ENCODE measurements around the gene ATP6V0E1. TPM values are rescaled to one million over a fixed set of nuclear protein-coding genes. Genes with fewer than 3 reads are reported as not detected.

ATP6V0E1 gene
- polyA plus RNA-seq, 1 donor from 2014 or later: 53.0 TPM

- H2AFZ ChIP-seq (ENCODE audit: low read depth, low read length): no peak overlapping the region
- H4K20me1 ChIP-seq (ENCODE audit: insufficient read depth): no peaks in the 10 kb centered on the region
- TF ChIP-seq, protein P1, sequence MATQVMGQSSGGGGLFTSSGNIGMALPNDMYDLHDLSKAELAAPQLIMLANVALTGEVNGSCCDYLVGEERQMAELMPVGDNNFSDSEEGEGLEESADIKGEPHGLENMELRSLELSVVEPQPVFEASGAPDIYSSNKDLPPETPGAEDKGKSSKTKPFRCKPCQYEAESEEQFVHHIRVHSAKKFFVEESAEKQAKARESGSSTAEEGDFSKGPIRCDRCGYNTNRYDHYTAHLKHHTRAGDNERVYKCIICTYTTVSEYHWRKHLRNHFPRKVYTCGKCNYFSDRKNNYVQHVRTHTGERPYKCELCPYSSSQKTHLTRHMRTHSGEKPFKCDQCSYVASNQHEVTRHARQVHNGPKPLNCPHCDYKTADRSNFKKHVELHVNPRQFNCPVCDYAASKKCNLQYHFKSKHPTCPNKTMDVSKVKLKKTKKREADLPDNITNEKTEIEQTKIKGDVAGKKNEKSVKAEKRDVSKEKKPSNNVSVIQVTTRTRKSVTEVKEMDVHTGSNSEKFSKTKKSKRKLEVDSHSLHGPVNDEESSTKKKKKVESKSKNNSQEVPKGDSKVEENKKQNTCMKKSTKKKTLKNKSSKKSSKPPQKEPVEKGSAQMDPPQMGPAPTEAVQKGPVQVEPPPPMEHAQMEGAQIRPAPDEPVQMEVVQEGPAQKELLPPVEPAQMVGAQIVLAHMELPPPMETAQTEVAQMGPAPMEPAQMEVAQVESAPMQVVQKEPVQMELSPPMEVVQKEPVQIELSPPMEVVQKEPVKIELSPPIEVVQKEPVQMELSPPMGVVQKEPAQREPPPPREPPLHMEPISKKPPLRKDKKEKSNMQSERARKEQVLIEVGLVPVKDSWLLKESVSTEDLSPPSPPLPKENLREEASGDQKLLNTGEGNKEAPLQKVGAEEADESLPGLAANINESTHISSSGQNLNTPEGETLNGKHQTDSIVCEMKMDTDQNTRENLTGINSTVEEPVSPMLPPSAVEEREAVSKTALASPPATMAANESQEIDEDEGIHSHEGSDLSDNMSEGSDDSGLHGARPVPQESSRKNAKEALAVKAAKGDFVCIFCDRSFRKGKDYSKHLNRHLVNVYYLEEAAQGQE (IDR thresholded peaks at IDR 0.05; ENCODE audit: borderline replicate concordance): no peak
- no peak for TF ChIP-seq EP300 (conservative IDR thresholded peaks at IDR 0.05; ENCODE audit: poor library complexity, severe bottlenecking)
- TF ChIP-seq RAD21 (conservative IDR thresholded peaks at IDR 0.05): no peak
- TF ChIP-seq POLR2AphosphoS5 (IDR thresholded peaks at IDR 0.05): no peak
- no peak for TF ChIP-seq TAF1 (IDR thresholded peaks at IDR 0.05; ENCODE audit: low read depth)
- no peak for TF ChIP-seq EZH2 (IDR thresholded peaks at IDR 0.05; ENCODE audit: borderline replicate concordance, insufficient read depth, low read length, poor library complexity, severe bottlenecking)
- TF ChIP-seq MXI1 (conservative IDR thresholded peaks at IDR 0.05; ENCODE audit: poor library complexity, severe bottlenecking): no peak
- TF ChIP-seq SMC3 (conservative IDR thresholded peaks at IDR 0.05; ENCODE audit: poor library complexity): no peak
- TF ChIP-seq CTCF (IDR thresholded peaks at IDR 0.05; ENCODE audit: poor library complexity, severe bottlenecking): no peak
- peaks cover 26% of the 10 kb centered on the region for H3K79me2 ChIP-seq (replicated peaks; ENCODE audit: insufficient read depth, low read length)
- no peak overlapping the region for H3K9ac ChIP-seq (ENCODE audit: low read length)
- H3F3A ChIP-seq (ENCODE audit: insufficient read depth, low read length, poor library complexity, severe bottlenecking): no peaks in the 10 kb centered on the region
- H3K9me2 ChIP-seq (ENCODE audit: insufficient read depth, low read length): no peaks in the 10 kb centered on the region
- H3K4me2 ChIP-seq (ENCODE audit: low read length): no peak overlapping the region
- H3K4me3 ChIP-seq (ENCODE audit: low read length): no peak overlapping the region
- no peaks in the 10 kb centered on the region for H3K36me3 ChIP-seq (ENCODE audit: insufficient read depth, low read length)
- no peaks in the 10 kb centered on the region for H3K9me3 ChIP-seq (ENCODE audit: low read length)
- no peaks in the 10 kb centered on the region for H3K27me3 ChIP-seq (ENCODE audit: insufficient read depth, low read depth, low read length)
- H3K27ac ChIP-seq (ENCODE audit: low read length): no peak overlapping the region
Measured at GRCh38 chr5:172981931-172982330, 1.6 kb upstream of the ATP6V0E1 start.

DNA sequence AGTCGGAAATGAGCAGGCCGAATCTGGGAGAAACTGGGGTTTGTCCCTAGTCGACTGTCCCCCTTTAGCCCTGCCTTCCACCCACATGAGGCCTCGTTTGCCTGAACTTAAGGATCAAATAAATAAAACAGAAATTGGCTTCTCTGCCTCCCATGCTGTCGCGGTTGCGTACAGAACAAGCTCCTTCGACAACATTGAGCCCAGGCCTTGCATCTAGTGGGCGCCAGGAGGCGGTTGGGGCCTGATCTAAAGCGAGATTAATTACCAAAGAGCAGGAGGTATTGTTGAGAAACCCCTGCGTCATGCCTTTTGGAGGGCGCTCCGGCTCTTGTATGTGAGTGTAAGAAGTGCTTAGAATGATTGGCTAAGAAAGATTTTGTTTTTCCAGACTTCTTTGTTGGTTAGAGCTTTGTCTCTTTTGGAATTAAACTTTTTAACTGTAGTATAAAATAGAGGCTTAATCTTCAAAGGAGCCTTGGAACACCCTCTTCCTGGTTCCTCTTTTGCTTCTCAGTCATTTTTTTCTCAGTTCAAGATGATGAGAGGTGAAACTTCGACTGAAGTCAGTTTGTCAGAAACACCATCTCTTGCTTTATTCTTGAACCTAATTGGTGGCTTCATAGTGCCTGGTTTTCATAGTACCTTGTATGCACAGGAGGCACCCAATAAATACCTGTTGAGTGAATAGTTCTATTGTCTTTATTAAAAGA, 828 bp downstream of the ATP6V0E1 start:
- no peaks in the 10 kb centered on the region for H4K20me1 ChIP-seq (ENCODE audit: insufficient read depth)
- no peaks in the 10 kb centered on the region for H3K9me2 ChIP-seq (ENCODE audit: insufficient read depth, low read length)
- H2AFZ ChIP-seq (ENCODE audit: low read depth, low read length): peak overlapping the region; percentile 96
- H3K36me3 ChIP-seq (ENCODE audit: insufficient read depth, low read length): no peaks in the 10 kb centered on the region
- peak overlapping the region; percentile 91 for H3K27ac ChIP-seq (ENCODE audit: low read length)
- H3K4me3 ChIP-seq (ENCODE audit: low read length): peak overlapping the region; percentile 99
- peak overlapping the region; percentile 98 for H3K9ac ChIP-seq (ENCODE audit: low read length)
- H3K27me3 ChIP-seq (ENCODE audit: insufficient read depth, low read depth, low read length): no peaks in the 10 kb centered on the region
- peaks cover 35% of the 10 kb centered on the region for H3K79me2 ChIP-seq (replicated peaks; ENCODE audit: insufficient read depth, low read length)
- peak overlapping the region; percentile 58 for H3K4me2 ChIP-seq (ENCODE audit: low read length)
- TF ChIP-seq EP300 (conservative IDR thresholded peaks at IDR 0.05; ENCODE audit: poor library complexity, severe bottlenecking) (no peak), RAD21 (conservative IDR thresholded peaks at IDR 0.05) (peak; percentile 42), POLR2AphosphoS5 (IDR thresholded peaks at IDR 0.05) (peak; percentile 28), EZH2 (IDR thresholded peaks at IDR 0.05; ENCODE audit: borderline replicate concordance, insufficient read depth, low read length, poor library complexity, severe bottlenecking) (no peak), SMC3 (conservative IDR thresholded peaks at IDR 0.05; ENCODE audit: poor library complexity) (peak; percentile 55), MXI1 (conservative IDR thresholded peaks at IDR 0.05; ENCODE audit: poor library complexity, severe bottlenecking) (no peak), CTCF (IDR thresholded peaks at IDR 0.05; ENCODE audit: poor library complexity, severe bottlenecking) (peak; percentile 54)
- no peaks in the 10 kb centered on the region for H3F3A ChIP-seq (ENCODE audit: insufficient read depth, low read length, poor library complexity, severe bottlenecking)
- H3K9me3 ChIP-seq (ENCODE audit: low read length): no peaks in the 10 kb centered on the region
